H1 (cell line): ENCODE results near the gene BCL2. TPM values are rescaled to one million over a fixed set of nuclear protein-coding genes. Genes with fewer than 3 reads are reported as not detected.

ENCODE experiments used
- CTCF ChIA-PET: fragments of 300-600 bp; sonication (Branson Sonifier 250); formaldehyde crosslinking; loops from one replicate; lab custom pipeline; 2021; ENCODE audit not compliant: partially characterized antibody; lab: Charles Lee
- POLR2A ChIA-PET: fragments of 300-600 bp; sonication (Branson Sonifier 250); formaldehyde crosslinking; loops from one replicate; lab custom pipeline; 2021; ENCODE audit warnings: inconsistent platforms; ENCODE audit not compliant: partially characterized antibody; lab: Charles Lee
- DNase-seq, 2 experiments: peaks; one replicate each; pipeline versions ENCODE4 v3.0.0 to v3.0.0-alpha.2; 2010 to 2022; ENCODE audit warnings: low spot score in 2 of 2, low read depth in 1 of 2, mixed read lengths in 1 of 2
- FAIRE-seq: peaks from 2 replicates; lab custom pipeline; 2011; peaks lifted over from hg19 to GRCh38; lab: Jason Lieb, UNC
- H2AFZ ChIP-seq: 2 replicates; pipeline ENCODE4 v1.8.1; 2012; ENCODE audit warnings: low read length, inconsistent platforms
- H2AK5ac ChIP-seq: 2 replicates; pipeline ENCODE4 v1.6.1; 2013; ENCODE audit warnings: low read depth, low read length
- H2BK120ac ChIP-seq: replicated peaks from 2 replicates; pipeline ENCODE3; 2013; ENCODE audit warnings: low read depth, low read length, inconsistent platforms
- H2BK12ac ChIP-seq: 2 replicates; pipeline ENCODE4 v1.6.1; 2013; ENCODE audit warnings: low read depth, low read length
- H2BK15ac ChIP-seq: 2 replicates; pipeline ENCODE4 v1.6.1; 2013; ENCODE audit warnings: low read length
- H2BK20ac ChIP-seq: 2 replicates; pipeline ENCODE4 v1.6.1; 2013; ENCODE audit warnings: low read length
- H2BK5ac ChIP-seq: 2 replicates; pipeline ENCODE4 v1.6.1; 2013; ENCODE audit warnings: low read depth, low read length
- H3K14ac ChIP-seq: 2 replicates; pipeline ENCODE4 v1.6.1; 2013; ENCODE audit warnings: inconsistent platforms; ENCODE audit not compliant: insufficient read length
- H3K18ac ChIP-seq: 2 replicates; pipeline ENCODE4 v1.6.1; 2013; ENCODE audit warnings: low read length; ENCODE audit errors: extremely low read depth
- H3K23ac ChIP-seq: 2 replicates; pipeline ENCODE4 v1.6.1; 2013; ENCODE audit warnings: inconsistent platforms; ENCODE audit not compliant: insufficient read length
- H3K23me2 ChIP-seq: 2 replicates; pipeline ENCODE4 v1.6.1; 2013; ENCODE audit warnings: low read depth, low read length
- H3K27ac ChIP-seq: 2 replicates; pipeline ENCODE4 v1.6.1; 2011; ENCODE audit warnings: low read depth, low read length, inconsistent platforms
- H3K27me3 ChIP-seq, 4 experiments: replicated peaks in 1 of 4; 1 replicate in 1 of 4; 2 replicates in 3 of 4; pipeline versions ENCODE4 v1.6.1 to v1.8.1; 2011 to 2013; ENCODE audit warnings: low read length in 3 of 4, mild to moderate bottlenecking in 3 of 4, inconsistent platforms in 2 of 4, mixed read lengths in 2 of 4, moderate library complexity in 1 of 4; ENCODE audit not compliant: control insufficient read depth in 3 of 4, insufficient read depth in 3 of 4; ENCODE audit errors: extremely low read depth in 1 of 4
- H3K36me3 ChIP-seq, 4 experiments: 2 replicates each; pipeline versions ENCODE4 v1.6.1 to v1.8.1; 2011 to 2013; ENCODE audit warnings: mild to moderate bottlenecking in 4 of 4, low read length in 3 of 4, moderate library complexity in 2 of 4, control low read depth in 1 of 4, inconsistent platforms in 1 of 4; ENCODE audit not compliant: insufficient read depth in 4 of 4, control insufficient read depth in 2 of 4
- H3K4ac ChIP-seq: replicated peaks from 2 replicates; pipeline ENCODE3; 2013; ENCODE audit warnings: low read length, low read depth, mixed read lengths, inconsistent platforms; ENCODE audit not compliant: insufficient read length
- H3K4me1 ChIP-seq, 4 experiments: replicated peaks in 1 of 4; 1 replicate in 1 of 4; 2 replicates in 3 of 4; pipeline versions ENCODE4 v1.6.1 to v1.8.1; 2011 to 2013; ENCODE audit warnings: low read length in 3 of 4, inconsistent platforms in 2 of 4, mixed read lengths in 1 of 4; ENCODE audit not compliant: insufficient read depth in 4 of 4, control insufficient read depth in 3 of 4
- H3K4me2 ChIP-seq, 2 experiments: 2 replicates each; pipeline versions ENCODE4 v1.6.1 to v1.8.1; 2011 to 2013; ENCODE audit warnings: low read depth in 2 of 2, low read length in 2 of 2, control low read depth in 1 of 2, inconsistent platforms in 1 of 2, mild to moderate bottlenecking in 1 of 2; ENCODE audit not compliant: insufficient read depth in 1 of 2
- H3K4me3 ChIP-seq, 4 experiments: fragments of 200-600, 300-600 bp in 1 of 4; sonication (generic), shearing (Covaris generic), sonication (Bioruptor Twin) in 1 of 4; 2 replicates each; pipeline versions ENCODE4 v1.5.1 to v1.8.1; 2011 to 2016; ENCODE audit warnings: low read length in 4 of 4, low read depth in 3 of 4, control low read depth in 2 of 4, inconsistent platforms in 2 of 4, mild to moderate bottlenecking in 2 of 4, mixed read lengths in 1 of 4, moderate library complexity in 1 of 4; ENCODE audit not compliant: insufficient read depth in 2 of 4; ENCODE audit errors: extremely low read depth in 1 of 4
- H3K56ac ChIP-seq: replicated peaks from 2 replicates; pipeline ENCODE3; 2013; ENCODE audit warnings: low read depth, mild to moderate bottlenecking, mixed read lengths, low read length, inconsistent platforms; ENCODE audit not compliant: insufficient read length
- H3K79me1 ChIP-seq: 2 replicates; pipeline ENCODE4 v1.6.1; 2013; ENCODE audit warnings: low read depth, low read length, control low read depth
- H3K79me2 ChIP-seq, 2 experiments: 2 replicates each; pipeline versions ENCODE4 v1.6.1 to v1.8.1; 2012 to 2013; ENCODE audit warnings: low read length in 2 of 2, mild to moderate bottlenecking in 2 of 2, inconsistent platforms in 1 of 2; ENCODE audit not compliant: insufficient read depth in 2 of 2, control insufficient read depth in 1 of 2
- H3K9ac ChIP-seq, 4 experiments: replicated peaks in 1 of 4; 1 replicate in 1 of 4; 2 replicates in 3 of 4; pipeline versions ENCODE4 v1.6.1 to v1.8.1; 2011 to 2013; ENCODE audit warnings: low read depth in 3 of 4, low read length in 3 of 4, control low read depth in 2 of 4, mild to moderate bottlenecking in 2 of 4, moderate library complexity in 2 of 4, inconsistent platforms in 1 of 4; ENCODE audit errors: extremely low read depth in 1 of 4
- H3K9me3 ChIP-seq, 2 experiments: 2 replicates each; pipeline versions ENCODE4 v1.6.1 to v1.8.1; 2012 to 2013; ENCODE audit warnings: mild to moderate bottlenecking in 2 of 2, moderate library complexity in 2 of 2, control low read depth in 1 of 2, inconsistent platforms in 1 of 2, low read depth in 1 of 2, low read length in 1 of 2, mixed read lengths in 1 of 2; ENCODE audit not compliant: insufficient read depth in 2 of 2
- H4K20me1 ChIP-seq, 2 experiments: replicated peaks in 1 of 2; 2 replicates each; pipeline versions ENCODE3 to v1.8.1; 2011 to 2013; ENCODE audit warnings: inconsistent platforms in 2 of 2, low read length in 2 of 2, mild to moderate bottlenecking in 1 of 2; ENCODE audit not compliant: insufficient read depth in 2 of 2, control insufficient read depth in 1 of 2
- H4K5ac ChIP-seq: 2 replicates; pipeline ENCODE4 v1.6.1; 2013; ENCODE audit warnings: low read length, low read depth, mixed read lengths, inconsistent platforms; ENCODE audit not compliant: insufficient read length
- H4K8ac ChIP-seq: 2 replicates; pipeline ENCODE4 v1.8.0; 2013; ENCODE audit warnings: mild to moderate bottlenecking, moderate library complexity, low read length, inconsistent platforms; ENCODE audit not compliant: insufficient read depth; ENCODE audit errors: extremely low read depth
- H4K91ac ChIP-seq: replicated peaks from 2 replicates; pipeline ENCODE3; 2013; ENCODE audit warnings: low read length, mixed read lengths, inconsistent platforms; ENCODE audit not compliant: insufficient read length
- CEBPB ChIP-seq: IDR thresholded peaks from 2 replicates; pipeline ENCODE4 v1.6.1; 2012; ENCODE audit warnings: low read depth, low read length
- CHD2 ChIP-seq: IDR thresholded peaks from 2 replicates; pipeline ENCODE4 v1.6.1; 2012; ENCODE audit warnings: low read length, improper control_type of control experiment
- CREB1 ChIP-seq: IDR thresholded peaks from 2 replicates; pipeline ENCODE4 v1.6.1; 2012; ENCODE audit warnings: inconsistent platforms
- CTBP2 ChIP-seq: IDR thresholded peaks from 2 replicates; pipeline ENCODE4 v1.7.0; 2011; ENCODE audit warnings: borderline replicate concordance, mild to moderate bottlenecking, moderate library complexity, mixed read lengths, low read length; ENCODE audit not compliant: insufficient read depth, insufficient read length
- EGR1 ChIP-seq: IDR thresholded peaks from 2 replicates; pipeline ENCODE4 v1.6.1; 2011; ENCODE audit warnings: low read depth, low read length, borderline replicate concordance
- EZH2 ChIP-seq: fragments of 200-600 bp; sonication (generic); IDR thresholded peaks from 2 replicates; pipeline ENCODE4 v1.7.1; 2012; ENCODE audit warnings: low read depth, mild to moderate bottlenecking, moderate library complexity, low read length, inconsistent platforms; ENCODE audit not compliant: severe bottlenecking
- MAFK ChIP-seq: IDR thresholded peaks from 2 replicates; pipeline ENCODE4 v1.6.1; 2012; ENCODE audit warnings: low read depth, mild to moderate bottlenecking, improper control_type of control experiment, low read length
- RNF2 ChIP-seq: fragments of 200-900, 300-1000 bp; sonication (generic); IDR thresholded peaks from 2 replicates; pipeline ENCODE4 v1.7.1; 2016; ENCODE audit warnings: borderline replicate concordance, low read depth, mild to moderate bottlenecking, antibody characterized with exemption, low read length; ENCODE audit not compliant: poor library complexity, severe bottlenecking; ENCODE audit errors: missing control alignments
- RXRA ChIP-seq: IDR thresholded peaks from 2 replicates; pipeline ENCODE4 v1.6.1; 2011; ENCODE audit warnings: low read depth, mild to moderate bottlenecking, low read length, moderate library complexity; ENCODE audit not compliant: insufficient read depth
- SUZ12 ChIP-seq: fragments of 200-600 bp; sonication (generic); IDR thresholded peaks from 2 replicates; pipeline ENCODE4 v1.6.1; 2012; ENCODE audit warnings: mild to moderate bottlenecking, inconsistent platforms, low read length, moderate library complexity, mixed read lengths
- TAF7 ChIP-seq: optimal IDR thresholded peaks from 2 replicates; pipeline ENCODE3; 2011; ENCODE audit warnings: low read depth, mild to moderate bottlenecking, inconsistent platforms, low read length, moderate library complexity, borderline replicate concordance
- USF2 ChIP-seq: IDR thresholded peaks from 2 replicates; pipeline ENCODE4 v1.6.1; 2011; ENCODE audit warnings: low read length, improper control_type of control experiment
- WGBS, 2 experiments: shearing (Covaris generic) in 1 of 2; methylation state at CpG; one replicate each; pipeline versions ENCODE4 v1.1.6 to v1.1.7; 2013 to 2015; ENCODE audit warnings: low lambda C conversion rate in 2 of 2, mixed read lengths in 2 of 2, inconsistent platforms in 1 of 2, low coverage in 1 of 2, missing lambda C conversion rate in 1 of 2; ENCODE audit not compliant: insufficient replicate concordance in 2 of 2, insufficient coverage in 1 of 2, insufficient read length in 1 of 2; ENCODE audit errors: extremely low coverage in 1 of 2, missing lambda C conversion rate in 1 of 2; 5-methylcytosine and 5-hydroxymethylcytosine counted together
- polyA plus RNA-seq, 7 experiments: library from polyadenylated mRNA; depleted of rRNA in 3 of 7; stranded (reverse) in 5 of 7; unstranded in 2 of 7; fragments of >200 nt in 5 of 7; fragments of 200-250 nt in 2 of 7; gene quantifications; 1 replicate in 5 of 7; 2 replicates in 1 of 7; 4 replicates in 1 of 7; pipeline versions ENCODE4 v1.2.1 to v1.2.3, GENCODE V29; 2011 to 2013; ENCODE audit warnings: missing spikeins in 2 of 7, mixed read lengths in 2 of 7
- total RNA-seq: library from RNA; stranded (reverse); fragmentation: NEBNext Ultra II Directional; extraction: Animal tissue kit (Norgen Biotek cat#: 25700); gene quantifications from 2 replicates; pipeline ENCODE4 v1.2.1, GENCODE V29; 2021

Gene BCL2
- total and polyA plus RNA-seq, 2 of the 8 experiments (the other 6 are each of a cell fraction or from before 2014, with no cell fraction given) = 0.59 to 4.5 TPM

DNA sequence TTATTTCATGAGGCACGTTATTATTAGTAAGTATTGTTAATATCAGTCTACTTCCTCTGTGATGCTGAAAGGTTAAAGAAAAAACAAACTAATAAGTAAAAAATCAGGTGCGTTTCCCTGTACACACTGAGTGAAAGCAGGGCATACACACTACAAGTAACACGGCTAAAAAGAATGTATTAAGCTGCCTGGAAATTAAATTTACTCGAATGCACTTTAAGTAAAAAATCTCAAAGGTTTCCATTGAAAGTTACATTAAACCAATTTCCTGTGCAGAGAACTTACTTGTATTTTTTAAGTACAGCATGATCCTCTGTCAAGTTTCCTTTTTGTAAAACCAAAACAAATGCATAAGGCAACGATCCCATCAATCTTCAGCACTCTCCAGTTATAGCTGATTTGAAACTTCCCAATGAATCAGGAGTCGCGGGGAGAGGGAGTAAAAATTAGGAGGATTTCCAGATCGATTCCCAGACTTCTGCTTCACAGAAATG lies 633 bp downstream of the BCL2 start:
- Histone ChIP-seq H3K4me2 (peak overlapping the region; percentile 83 to 87), H3K79me2 (no peaks in the 10 kb centered on the region; a peak in 1 of 4 replicates), H3K23me2 (peaks cover 9% of the 10 kb centered on the region; the same call in 1 of the 2 replicates), H3K4me3 (peak overlapping the region; percentile 43 to 77 (median 66)), H2BK12ac (no peak overlapping the region), H3K27ac (no peak overlapping the region), H3K23ac (no peak overlapping the region), H4K20me1 (peaks cover 0 to 3% of the 10 kb centered on the region in 2 experiments), H2BK20ac (no peak overlapping the region), H4K8ac (no peak overlapping the region), H2BK120ac (no peak overlapping the region), H3K9me3 (no peaks in the 10 kb centered on the region), H4K5ac (no peak overlapping the region), H4K91ac (no peak overlapping the region), H3K79me1 (no peaks in the 10 kb centered on the region), H3K14ac (no peak overlapping the region), H3K27me3 (peaks cover 0 to 37% (median 22%) of the 10 kb centered on the region in 4 experiments; a peak in 6 of 7 replicates), H3K4me1 (peaks cover 4 to 10% (median 8%) of the 10 kb centered on the region in 4 experiments; a peak in 4 of 7 replicates), H2AK5ac (no peak overlapping the region), H2BK15ac (no peak overlapping the region), H3K36me3 (no peaks in the 10 kb centered on the region), H3K18ac (no peak overlapping the region), H3K9ac (peak overlapping the region in 1 of 4 experiments; percentile 56; a peak in 1 of 7 replicates), H3K4ac (no peak overlapping the region), H3K56ac (no peak overlapping the region), H2AFZ (no peak overlapping the region), H2BK5ac (no peak overlapping the region)
- ChIA-PET CTCF (interaction anchor here (0.6 to 3.5 kb wide), 25 partner anchors 12 to 306 kb away, joined by 3 to 46 read pairs (median 6); no protein-coding TSS in a partner anchor), POLR2A (interaction anchor here (0.7 to 1.0 kb wide), 2 partner anchors 9 to 1722 kb away, joined by 3 read pairs; no protein-coding TSS in a partner anchor)
- no peak for FAIRE-seq
- 7% methylated on average over 8 of the region's 8 CpGs; no CpG with 5 or more reads in 1 of the 2 experiments for WGBS, 2 experiments
- DNase-seq = no peak
- TF ChIP-seq USF2 = no peak
- TF ChIP-seq RNF2 = no peak
- no peak for TF ChIP-seq RXRA
- no peak for TF ChIP-seq SUZ12
- no peak for TF ChIP-seq EZH2
- no peak for TF ChIP-seq CHD2
- TF ChIP-seq CEBPB = no peak
- no peak for TF ChIP-seq MAFK
- no peak for TF ChIP-seq CREB1
- no peak for TF ChIP-seq TAF7
- no peak for TF ChIP-seq EGR1
- no peak for TF ChIP-seq CTBP2
